RWPE2 (cell line): Measurements from ENCODE around the gene LHX2.
A peak's percentile ranks its signal among the peaks of the same experiment; 100 is the strongest.
"Not testable (repeated sequence)": the region's sequence is repeated elsewhere in the genome, so short reads cannot be mapped to it uniquely, and the experiment has no call there.

ENCODE experiments used
- ATAC-seq: fragments of 200-7000 bp; cut with Tn5 transposase; 3 replicates; pipeline ENCODE4 v1.9.1; 2021; ENCODE audit warnings: low read depth
- DNase-seq: peaks from one replicate; pipeline ENCODE4 v3.0.0-alpha.2; 2020; ENCODE audit warnings: low spot score
- H3K27ac ChIP-seq: fragments of 450-650 bp; 2 replicates; pipeline ENCODE4 v1.5.1; 2017; ENCODE audit warnings: mild to moderate bottlenecking; ENCODE audit not compliant: poor library complexity, severe bottlenecking
- H3K27me3 ChIP-seq: fragments of 250-450 bp; sonication (Bioruptor Pico); 2 replicates; pipeline ENCODE4 v1.5.1; 2021; ENCODE audit warnings: mild to moderate bottlenecking, moderate library complexity; ENCODE audit not compliant: insufficient read depth, poor library complexity, severe bottlenecking
- H3K36me3 ChIP-seq: fragments of 250-450 bp; sonication (Bioruptor Pico); 2 replicates; pipeline ENCODE4 v1.5.1; 2020; ENCODE audit warnings: low read depth, mild to moderate bottlenecking, moderate library complexity
- H3K4me1 ChIP-seq: fragments of 250-450 bp; sonication (Bioruptor Pico); 2 replicates; pipeline ENCODE4 v1.5.1; 2021; ENCODE audit warnings: mild to moderate bottlenecking, moderate library complexity; ENCODE audit not compliant: insufficient read depth, poor library complexity, severe bottlenecking
- H3K4me3 ChIP-seq: fragments of 250-450 bp; sonication (Bioruptor Pico); 2 replicates; pipeline ENCODE4 v1.5.1; 2021; ENCODE audit warnings: mild to moderate bottlenecking, moderate library complexity; ENCODE audit not compliant: severe bottlenecking
- H3K9me3 ChIP-seq: fragments of 250-450 bp; sonication (Bioruptor Pico); 2 replicates; pipeline ENCODE4 v1.5.1; 2021; ENCODE audit warnings: mild to moderate bottlenecking, moderate library complexity; ENCODE audit not compliant: severe bottlenecking
- CTCF ChIP-seq: fragments of 450-650 bp; IDR thresholded peaks from one replicate; pipeline ENCODE4 v1.5.1; 2017; ENCODE audit warnings: mild to moderate bottlenecking, moderate library complexity; ENCODE audit not compliant: poor library complexity, severe bottlenecking

LHX2 gene

GRCh38 chr9:123972618-123973017 lies 39.0 kb upstream of the LHX2 start:
- no peak overlapping the region for H3K27ac ChIP-seq
- no peaks in the 10 kb centered on the region for H3K9me3 ChIP-seq
- no peak for DNase-seq

GRCh38 chr9:123973590-123974223 lies 37.9 kb upstream of the LHX2 start:
- no peaks in the 10 kb centered on the region for H3K36me3 ChIP-seq
- ATAC-seq (no peak), DNase-seq (no peak)
- no peaks in the 10 kb centered on the region for H3K4me1 ChIP-seq
- no peak overlapping the region for H3K4me3 ChIP-seq
- H3K27ac ChIP-seq: no peak overlapping the region
- no peaks in the 10 kb centered on the region for H3K9me3 ChIP-seq
- H3K27me3 ChIP-seq: no peaks in the 10 kb centered on the region
- no peak for TF ChIP-seq CTCF

More at GRCh38 chr9:123972618-123973017, 39.0 kb upstream of the LHX2 start:
- Histone ChIP-seq H3K36me3 (no peaks in the 10 kb centered on the region), H3K4me3 (no peak overlapping the region), H3K4me1 (no peaks in the 10 kb centered on the region), H3K27me3 (no peaks in the 10 kb centered on the region)
- ATAC-seq: no peak
- TF ChIP-seq CTCF: no peak

DNA sequence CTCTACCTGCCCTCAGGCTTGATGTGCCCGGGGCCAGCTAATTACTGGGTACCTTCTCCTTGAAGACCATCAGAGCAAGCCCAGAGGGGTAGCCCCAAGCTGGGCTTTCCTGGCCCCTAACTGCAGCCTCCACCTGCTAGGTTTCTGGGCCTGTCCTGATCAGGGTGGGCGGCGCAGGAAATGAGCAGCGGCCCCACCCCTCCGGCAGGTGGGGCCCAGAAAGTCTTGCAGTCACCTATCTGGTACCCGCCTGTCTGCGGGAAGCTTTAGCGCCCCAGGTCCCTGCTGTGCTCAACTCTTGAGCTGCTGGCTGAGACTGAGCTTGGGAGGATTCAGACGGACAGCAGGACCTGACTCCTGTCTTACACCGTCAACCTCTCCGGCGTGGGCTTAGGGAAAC lies 37.1 kb upstream of the LHX2 start:
- ATAC-seq (peak; percentile 14; the same call in 1 of the 3 replicates), DNase-seq (no peak)
- no peak overlapping the region for H3K4me3 ChIP-seq
- no peak overlapping the region for H3K27ac ChIP-seq
- H3K4me1 ChIP-seq: no peaks in the 10 kb centered on the region
- peaks cover 2% of the 10 kb centered on the region for H3K27me3 ChIP-seq
- H3K9me3 ChIP-seq: no peaks in the 10 kb centered on the region
- no peaks in the 10 kb centered on the region for H3K36me3 ChIP-seq
- no peak for TF ChIP-seq CTCF

GRCh38 chr9:123975871-123976270 lies 35.7 kb upstream of the LHX2 start:
- Histone ChIP-seq H3K27ac (no peak overlapping the region), H3K9me3 (no peaks in the 10 kb centered on the region), H3K27me3 (peaks cover 14% of the 10 kb centered on the region), H3K4me1 (no peaks in the 10 kb centered on the region), H3K4me3 (no peak overlapping the region), H3K36me3 (no peaks in the 10 kb centered on the region)
- ATAC-seq (no peak), DNase-seq (no peak)
- TF ChIP-seq CTCF: no peak

GRCh38 chr9:123976579-123976978 lies 35.0 kb upstream of the LHX2 start:
- H3K27me3 ChIP-seq: peaks cover 21% of the 10 kb centered on the region
- not testable (repeated sequence) for DNase-seq, H3K36me3 ChIP-seq, H3K4me1 ChIP-seq, ATAC-seq, H3K9me3 ChIP-seq, H3K27ac ChIP-seq, H3K4me3 ChIP-seq
